ENCODE results near the gene ZNF155. TPM values are rescaled to one million over a fixed set of nuclear protein-coding genes. Genes with fewer than 3 reads are reported as not detected.

The ZNF155 gene
- total RNA-seq, 3 donors from 2014 or later (not counting 1 experiment from before 2014, with no cell fraction given) = 5.1 to 8.5 (median 6.5) TPM

DNA sequence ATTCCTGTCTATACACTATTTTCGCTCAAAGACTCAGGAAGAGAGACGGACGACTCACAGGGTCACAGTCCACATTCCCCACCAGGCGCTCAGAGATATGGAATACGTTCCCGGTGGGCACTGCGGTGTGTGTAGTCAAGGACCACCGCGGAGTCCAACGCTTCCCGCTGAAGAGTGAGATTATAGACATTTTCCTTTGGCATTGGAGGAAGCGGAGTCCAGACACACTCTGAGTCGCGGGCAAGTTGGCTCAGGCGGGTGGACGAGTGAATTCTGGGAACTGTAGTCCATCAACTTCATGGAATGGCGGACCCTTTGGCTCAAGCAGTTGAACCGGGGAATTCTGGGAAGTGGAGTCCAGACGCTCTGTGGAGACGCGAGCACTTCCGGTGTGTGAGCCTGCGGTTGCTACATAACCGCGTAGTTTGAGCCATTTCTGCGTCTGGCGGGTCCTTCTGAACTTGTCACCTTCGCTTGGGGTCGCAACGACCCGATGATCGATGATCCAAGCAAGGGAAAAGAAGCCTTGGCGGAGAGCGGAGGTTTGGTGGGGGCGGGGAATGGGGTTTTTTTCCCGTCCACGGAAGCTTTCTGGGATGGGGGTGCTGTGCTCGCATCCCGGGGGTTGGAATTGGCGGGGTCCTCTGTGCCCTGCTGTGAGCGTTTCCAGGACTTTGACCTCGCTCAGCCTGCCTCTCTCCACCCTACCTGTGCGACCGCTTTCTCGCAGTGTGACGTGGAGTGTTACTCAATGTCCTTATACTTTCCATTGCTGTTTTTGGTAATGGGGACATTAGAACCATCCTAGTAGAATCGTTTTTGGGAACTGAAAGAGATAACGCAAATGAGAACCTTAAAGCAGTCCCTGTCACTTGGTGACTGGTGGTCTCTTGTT, 18.8 kb downstream of the ZNF155 start, which contains the start of gene ZNF230:
TSS of gene ZNF230 (plus strand) at position 392 of the 895 bp plus-strand sequence. CDS start 4,122 bp downstream, outside the sequence.
- peak within 1 kb of the TSS; percentile 87 to 93 for H3K27ac Mint-ChIP-seq
- H3K4me3 ChIP-seq (ENCODE audit: low read length) = peak within 1 kb of the TSS; percentile 70
- WGBS (ENCODE audit: insufficient coverage) = under 1% methylated on average over 48 of the region's 48 CpGs

DNA sequence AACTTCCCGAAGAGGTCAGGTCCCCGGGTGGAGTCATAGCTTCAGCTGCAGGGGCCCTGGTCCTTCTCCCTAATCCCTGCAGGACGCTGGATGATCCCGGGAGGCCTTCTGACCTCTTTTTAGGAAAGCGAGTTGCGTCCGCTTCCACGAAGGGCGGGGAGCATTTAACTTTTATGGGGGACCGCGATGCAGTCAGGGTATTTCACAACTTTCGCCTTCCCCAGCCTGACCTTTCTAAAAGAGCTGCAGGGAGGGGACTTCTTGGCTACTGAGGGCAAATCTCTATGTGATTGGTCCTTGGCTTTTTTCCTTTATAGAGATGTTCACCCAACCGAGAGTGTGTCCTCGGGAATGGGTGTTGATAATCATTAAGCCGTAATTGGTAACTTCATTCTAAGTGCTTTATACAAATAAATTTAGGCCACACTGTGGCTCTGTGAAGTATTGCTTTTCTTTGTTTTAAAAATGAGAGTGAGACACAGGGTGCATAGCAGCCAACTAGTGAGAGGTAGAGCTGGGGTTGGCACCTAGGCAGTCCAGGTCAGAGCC, 19.5 kb downstream of the ZNF155 start:
- DNase-seq (peak in 1 of 2 donors; percentile 22), ATAC-seq (peak in 1 of 3 donors; percentile 33)
- Mint-ChIP-seq H3K36me3 (peaks cover 25% of the 10 kb centered on the region), H3K27me3 (ENCODE audit: low read depth in 2 of 2) (peaks cover 0 to 3% of the 10 kb centered on the region in 2 donors), H3K27ac (peak overlapping the region; percentile 87 to 93), H3K4me3 (peak overlapping the region; percentile 97), H3K9me3 (peaks cover 12 to 16% of the 10 kb centered on the region in 2 donors), H3K4me1 (peaks cover 32 to 34% of the 10 kb centered on the region in 2 donors)
- Histone ChIP-seq H3K36me3 (ENCODE audit: control insufficient read depth, insufficient read depth, low read length) (peaks cover 17% of the 10 kb centered on the region), H3K4me3 (ENCODE audit: low read length) (peak overlapping the region; percentile 70), H3K9me3 (ENCODE audit: control insufficient read depth, insufficient read depth, low read length) (peaks cover 10% of the 10 kb centered on the region), H3K27ac (ENCODE audit: low read length) (peak overlapping the region; percentile 73), H3K27me3 (ENCODE audit: control insufficient read depth, insufficient read depth, low read length) (no peaks in the 10 kb centered on the region), H3K4me1 (ENCODE audit: control insufficient read depth, insufficient read depth, low read length) (peaks cover 16% of the 10 kb centered on the region)
- WGBS (ENCODE audit: insufficient coverage) = 5% methylated on average over 12 of the region's 15 CpGs
- intact Hi-C loops (cut with micrococcal nuclease) = loop anchor here (2.0 kb wide), 1 partner anchor 91 kb away; the partner anchor contains the start of gene ZNF224
- no peak for TF ChIP-seq CTCF (IDR thresholded peaks at IDR 0.05)

More for the DNA sequence above, 18.8 kb downstream of the ZNF155 start, which contains the start of gene ZNF230:
- intact Hi-C loops (cut with micrococcal nuclease) = loop anchor here (1.0 to 2.0 kb wide), 3 partner anchors 19 to 92 kb away; partner anchors contain the start of genes ZNF155, ZNF222 and ZNF224
- ATAC-seq (peak; percentile 94 to 99 (median 98)), DNase-seq (peak; percentile 70 to 95)
- Mint-ChIP-seq H3K27me3 (ENCODE audit: low read depth in 2 of 2) (peaks cover 0 to 3% of the 10 kb centered on the region in 2 donors), H3K4me3 (peak within 1 kb of the TSS; percentile 97), H3K4me1 (peaks cover 32 to 34% of the 10 kb centered on the region in 2 donors), H3K36me3 (peaks cover 18% of the 10 kb centered on the region), H3K9me3 (peaks cover 12 to 16% of the 10 kb centered on the region in 2 donors)
- H3K27me3 ChIP-seq (ENCODE audit: control insufficient read depth, insufficient read depth, low read length) = no peaks in the 10 kb centered on the region
- TF ChIP-seq CTCF (IDR thresholded peaks at IDR 0.05) = no peak
- H3K27ac ChIP-seq (ENCODE audit: low read length) = peak within 1 kb of the TSS; percentile 73
- peaks cover 10% of the 10 kb centered on the region for H3K36me3 ChIP-seq (ENCODE audit: control insufficient read depth, insufficient read depth, low read length)
- peaks cover 16% of the 10 kb centered on the region for H3K4me1 ChIP-seq (ENCODE audit: control insufficient read depth, insufficient read depth, low read length)
- peaks cover 8% of the 10 kb centered on the region for H3K9me3 ChIP-seq (ENCODE audit: control insufficient read depth, insufficient read depth, low read length)

GRCh38 chr19:44005973-44006372, 22.0 kb downstream of the ZNF155 start:
- DNase-seq = no peak
- no peak overlapping the region for H3K27ac ChIP-seq (ENCODE audit: low read length)
- H3K9me3 ChIP-seq (ENCODE audit: control insufficient read depth, insufficient read depth, low read length) = peaks cover 31% of the 10 kb centered on the region

More at GRCh38 chr19:44005973-44006372, 22.0 kb downstream of the ZNF155 start:
- Mint-ChIP-seq H3K4me3 (no peak overlapping the region), H3K9me3 (peaks cover 15 to 26% of the 10 kb centered on the region in 2 donors), H3K4me1 (peaks cover 32 to 34% of the 10 kb centered on the region in 2 donors), H3K36me3 (peaks cover 49% of the 10 kb centered on the region), H3K27ac (no peak overlapping the region), H3K27me3 (ENCODE audit: low read depth in 2 of 2) (no peaks in the 10 kb centered on the region)
- intact Hi-C loops (cut with micrococcal nuclease) = no loop called here
- Histone ChIP-seq H3K36me3 (ENCODE audit: control insufficient read depth, insufficient read depth, low read length) (peaks cover 42% of the 10 kb centered on the region), H3K27me3 (ENCODE audit: control insufficient read depth, insufficient read depth, low read length) (no peaks in the 10 kb centered on the region), H3K4me1 (ENCODE audit: control insufficient read depth, insufficient read depth, low read length) (peaks cover 16% of the 10 kb centered on the region), H3K4me3 (ENCODE audit: low read length) (no peak overlapping the region)
- 29% methylated on average over 1 of the region's 1 CpG for WGBS (ENCODE audit: insufficient coverage)
- no peak for TF ChIP-seq CTCF (IDR thresholded peaks at IDR 0.05)
- ATAC-seq = no peak
